ENCODE results near the gene MAPK6.

GRCh38 chr15:52004806-52005205 is 14.2 kb upstream of the MAPK6 start:
- no peak for TF ChIP-seq CTCF (conservative IDR thresholded peaks at IDR 0.05 in 1 of 2, IDR thresholded peaks at IDR 0.05 in 1 of 2; ENCODE audit: extremely low read depth in 1 of 2, insufficient read depth in 1 of 2, low read depth in 1 of 2, low read length in 2 of 2)
- TF ChIP-seq EZH2 (IDR thresholded peaks at IDR 0.05; ENCODE audit: borderline replicate concordance, low read length) = no peak

All from mammary epithelial cell (primary cell).